ENCODE measurements around the gene CHMP6. TPM values are rescaled to one million over a fixed set of nuclear protein-coding genes. Genes with fewer than 3 reads are reported as not detected.

CHMP6 gene
- total RNA-seq, 1 experiment from 2014 or later: 17.4 TPM

- no peak for DNase-seq
- Histone ChIP-seq H3K27me3 (ENCODE audit: insufficient read depth, low read depth) (no peaks in the 10 kb centered on the region), H4K20me1 (ENCODE audit: insufficient read depth) (no peaks in the 10 kb centered on the region), H3K27ac (no peak overlapping the region), H3K79me2 (ENCODE audit: low read depth) (no peaks in the 10 kb centered on the region), H3K4me3 (no peak overlapping the region), H3K4me2 (no peak overlapping the region), H3K36me3 (ENCODE audit: low read depth) (no peaks in the 10 kb centered on the region), H3F3A (ENCODE audit: insufficient read depth, low read depth) (no peaks in the 10 kb centered on the region; the same call in 1 of the 2 replicates), H3K9me2 (ENCODE audit: insufficient read depth) (no peaks in the 10 kb centered on the region), H2AFZ (no peak overlapping the region), H3K9me3 (ENCODE audit: insufficient read depth, low read depth) (no peaks in the 10 kb centered on the region), H3K4me1 (replicated peaks; ENCODE audit: insufficient read depth) (peaks cover 10% of the 10 kb centered on the region)
- intact Hi-C loops (cut with micrococcal nuclease; ENCODE audit: unreplicated experiment): loop anchor here (5.0 kb wide), 2 partner anchors 235 to 500 kb away; partner anchors contain the start of gene CEP131
- POLR2A ChIA-PET (ENCODE audit: unreplicated experiment): interaction anchor here (0.6 kb wide), 1 partner anchor 236 kb away, joined by 5 read pairs; no protein-coding TSS in a partner anchor
- TF ChIP-seq EZH2 (IDR thresholded peaks at IDR 0.05; ENCODE audit: low read depth): no peak
- TF ChIP-seq, protein P1, sequence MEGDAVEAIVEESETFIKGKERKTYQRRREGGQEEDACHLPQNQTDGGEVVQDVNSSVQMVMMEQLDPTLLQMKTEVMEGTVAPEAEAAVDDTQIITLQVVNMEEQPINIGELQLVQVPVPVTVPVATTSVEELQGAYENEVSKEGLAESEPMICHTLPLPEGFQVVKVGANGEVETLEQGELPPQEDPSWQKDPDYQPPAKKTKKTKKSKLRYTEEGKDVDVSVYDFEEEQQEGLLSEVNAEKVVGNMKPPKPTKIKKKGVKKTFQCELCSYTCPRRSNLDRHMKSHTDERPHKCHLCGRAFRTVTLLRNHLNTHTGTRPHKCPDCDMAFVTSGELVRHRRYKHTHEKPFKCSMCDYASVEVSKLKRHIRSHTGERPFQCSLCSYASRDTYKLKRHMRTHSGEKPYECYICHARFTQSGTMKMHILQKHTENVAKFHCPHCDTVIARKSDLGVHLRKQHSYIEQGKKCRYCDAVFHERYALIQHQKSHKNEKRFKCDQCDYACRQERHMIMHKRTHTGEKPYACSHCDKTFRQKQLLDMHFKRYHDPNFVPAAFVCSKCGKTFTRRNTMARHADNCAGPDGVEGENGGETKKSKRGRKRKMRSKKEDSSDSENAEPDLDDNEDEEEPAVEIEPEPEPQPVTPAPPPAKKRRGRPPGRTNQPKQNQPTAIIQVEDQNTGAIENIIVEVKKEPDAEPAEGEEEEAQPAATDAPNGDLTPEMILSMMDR (conservative IDR thresholded peaks at IDR 0.05): no peak
- no TSS peak for BruUV-seq (replicated peaks)
- CTCF ChIA-PET: interaction anchor here (0.6 kb wide), 1 partner anchor 573 kb away, joined by 4 read pairs; no protein-coding TSS in a partner anchor
Observed at GRCh38 chr17:80986816-80987475, 4.7 kb upstream of the CHMP6 start.

DNA sequence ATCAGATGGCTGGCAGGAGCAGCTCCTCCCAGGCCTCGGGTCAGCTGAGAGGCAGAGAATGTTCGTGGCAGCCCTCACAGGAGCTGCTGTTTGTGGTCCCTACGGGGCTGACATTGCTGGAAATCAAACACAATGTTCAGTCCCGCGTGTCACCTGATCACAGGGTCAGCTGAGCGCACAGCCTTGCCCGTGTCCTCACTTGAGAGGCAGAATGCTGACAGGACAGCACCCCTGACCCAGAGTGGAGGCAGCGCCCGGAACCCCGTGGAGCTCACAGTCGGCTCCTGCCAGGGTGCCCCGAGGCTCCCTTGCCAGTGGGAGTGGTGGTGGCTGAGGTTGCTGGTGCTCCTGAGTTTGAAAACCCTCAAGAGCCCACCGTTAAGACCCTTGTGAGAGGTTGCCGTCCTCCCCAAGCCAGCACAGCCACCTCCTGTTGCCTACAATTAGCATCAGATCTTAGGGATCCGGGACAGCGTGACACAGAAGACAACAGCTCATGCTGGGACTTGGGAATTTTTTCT lies 3.6 kb upstream of the CHMP6 start:
- no peak overlapping the region for H3K27ac ChIP-seq
- H3K4me3 ChIP-seq: no peak overlapping the region
- H3K36me3 ChIP-seq (ENCODE audit: low read depth): no peaks in the 10 kb centered on the region
- no peaks in the 10 kb centered on the region; the same call in 1 of the 2 replicates for H3F3A ChIP-seq (ENCODE audit: insufficient read depth, low read depth)
- H3K9me2 ChIP-seq (ENCODE audit: insufficient read depth): no peaks in the 10 kb centered on the region
- no peak for DNase-seq
- ChIA-PET CTCF (no interaction called here), POLR2A (ENCODE audit: unreplicated experiment) (no interaction called here)
- no peaks in the 10 kb centered on the region for H3K79me2 ChIP-seq (ENCODE audit: low read depth)
- H4K20me1 ChIP-seq (ENCODE audit: insufficient read depth): no peaks in the 10 kb centered on the region
- no peak overlapping the region for H2AFZ ChIP-seq
- intact Hi-C loops (cut with micrococcal nuclease; ENCODE audit: unreplicated experiment): loop anchor here (5.0 kb wide), 2 partner anchors 234 to 499 kb away; partner anchors contain the start of gene CEP131
- no peaks in the 10 kb centered on the region for H3K27me3 ChIP-seq (ENCODE audit: insufficient read depth, low read depth)
- H3K4me1 ChIP-seq (replicated peaks; ENCODE audit: insufficient read depth): peaks cover 15% of the 10 kb centered on the region
- TF ChIP-seq, protein P1 (conservative IDR thresholded peaks at IDR 0.05): no peak
- TF ChIP-seq EZH2 (IDR thresholded peaks at IDR 0.05; ENCODE audit: low read depth): no peak
- H3K9me3 ChIP-seq (ENCODE audit: insufficient read depth, low read depth): no peaks in the 10 kb centered on the region
- H3K4me2 ChIP-seq: no peak overlapping the region
- no TSS peak for BruUV-seq (replicated peaks)

GRCh38 chr17:80989586-80989913 lies 2.1 kb upstream of the CHMP6 start:
- H3K9me3 ChIP-seq (ENCODE audit: insufficient read depth, low read depth): no peaks in the 10 kb centered on the region
- no TSS peak for BruUV-seq (replicated peaks)
- H2AFZ ChIP-seq: no peak overlapping the region
- H3K27me3 ChIP-seq (ENCODE audit: insufficient read depth, low read depth): no peaks in the 10 kb centered on the region
- H3K36me3 ChIP-seq (ENCODE audit: low read depth): no peaks in the 10 kb centered on the region
- no peaks in the 10 kb centered on the region for H3K9me2 ChIP-seq (ENCODE audit: insufficient read depth)
- peaks cover 16% of the 10 kb centered on the region for H3K4me1 ChIP-seq (replicated peaks; ENCODE audit: insufficient read depth)
- peak overlapping the region; percentile 57 for H3K4me2 ChIP-seq
- no peaks in the 10 kb centered on the region; the same call in 1 of the 2 replicates for H3F3A ChIP-seq (ENCODE audit: insufficient read depth, low read depth)
- intact Hi-C loops (cut with micrococcal nuclease; ENCODE audit: unreplicated experiment): loop anchor here (1.0 to 5.0 kb wide), 4 partner anchors 112 to 498 kb away; partner anchors contain the start of genes CEP131, NDUFAF8 and TEPSIN
- H3K27ac ChIP-seq: no peak overlapping the region
- peak in 1 of 2 experiments; percentile 47 for DNase-seq
- no peaks in the 10 kb centered on the region for H3K79me2 ChIP-seq (ENCODE audit: low read depth)
- POLR2A ChIA-PET (ENCODE audit: unreplicated experiment): interaction anchor here (0.6 to 0.7 kb wide), 2 partner anchors 208 to 870 kb away, joined by 3 to 5 read pairs; no protein-coding TSS in a partner anchor
- CTCF ChIA-PET: interaction anchor here (0.8 kb wide), 2 partner anchors 29 to 163 kb away, joined by 3 to 4 read pairs; no protein-coding TSS in a partner anchor
- peak overlapping the region; percentile 11; the same call in 1 of the 2 replicates for H3K4me3 ChIP-seq
- H4K20me1 ChIP-seq (ENCODE audit: insufficient read depth): no peaks in the 10 kb centered on the region
- no peak for TF ChIP-seq EZH2 (IDR thresholded peaks at IDR 0.05; ENCODE audit: low read depth)
- TF ChIP-seq, protein P1 (conservative IDR thresholded peaks at IDR 0.05): no peak

Measured in PC-9 (cell line).